Mammary epithelial cell (primary cell): Measurements from ENCODE around the gene PLA2R1.

Experiments used
- EZH2 ChIP-seq: IDR thresholded peaks from 2 replicates; pipeline ENCODE4 v1.6.1; 2012; ENCODE audit warnings: low read length, inconsistent platforms, borderline replicate concordance
- TF ChIP-seq, protein P1 (sequence below), 2 donors: IDR thresholded peaks in 1 of 2; conservative IDR thresholded peaks in 1 of 2; 2 replicates each; pipeline ENCODE4 v1.5.1; 2011 to 2012; ENCODE audit warnings: inconsistent platforms in 2 of 2, low read length in 2 of 2, mild to moderate bottlenecking in 2 of 2, control low read depth in 1 of 2, low read depth in 1 of 2; ENCODE audit not compliant: insufficient read depth in 1 of 2; ENCODE audit errors: extremely low read depth in 1 of 2

- TF ChIP-seq, protein P1, sequence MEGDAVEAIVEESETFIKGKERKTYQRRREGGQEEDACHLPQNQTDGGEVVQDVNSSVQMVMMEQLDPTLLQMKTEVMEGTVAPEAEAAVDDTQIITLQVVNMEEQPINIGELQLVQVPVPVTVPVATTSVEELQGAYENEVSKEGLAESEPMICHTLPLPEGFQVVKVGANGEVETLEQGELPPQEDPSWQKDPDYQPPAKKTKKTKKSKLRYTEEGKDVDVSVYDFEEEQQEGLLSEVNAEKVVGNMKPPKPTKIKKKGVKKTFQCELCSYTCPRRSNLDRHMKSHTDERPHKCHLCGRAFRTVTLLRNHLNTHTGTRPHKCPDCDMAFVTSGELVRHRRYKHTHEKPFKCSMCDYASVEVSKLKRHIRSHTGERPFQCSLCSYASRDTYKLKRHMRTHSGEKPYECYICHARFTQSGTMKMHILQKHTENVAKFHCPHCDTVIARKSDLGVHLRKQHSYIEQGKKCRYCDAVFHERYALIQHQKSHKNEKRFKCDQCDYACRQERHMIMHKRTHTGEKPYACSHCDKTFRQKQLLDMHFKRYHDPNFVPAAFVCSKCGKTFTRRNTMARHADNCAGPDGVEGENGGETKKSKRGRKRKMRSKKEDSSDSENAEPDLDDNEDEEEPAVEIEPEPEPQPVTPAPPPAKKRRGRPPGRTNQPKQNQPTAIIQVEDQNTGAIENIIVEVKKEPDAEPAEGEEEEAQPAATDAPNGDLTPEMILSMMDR (conservative IDR thresholded peaks at IDR 0.05 in 1 of 2, IDR thresholded peaks at IDR 0.05 in 1 of 2; ENCODE audit: extremely low read depth in 1 of 2, insufficient read depth in 1 of 2, low read depth in 1 of 2, low read length in 2 of 2): no peak
- no peak for TF ChIP-seq EZH2
Observed at GRCh38 chr2:159900343-159900742, 162.1 kb downstream of the PLA2R1 start.
